ENCODE results near the gene PHC2. TPM values are rescaled to one million over a fixed set of nuclear protein-coding genes. Genes with fewer than 3 reads are reported as not detected.

Gene PHC2
- total RNA-seq, 3 donors from 2014 or later (not counting 1 experiment from before 2014, with no cell fraction given), result 36.6 to 46.6 (median 39.5) TPM

DNA sequence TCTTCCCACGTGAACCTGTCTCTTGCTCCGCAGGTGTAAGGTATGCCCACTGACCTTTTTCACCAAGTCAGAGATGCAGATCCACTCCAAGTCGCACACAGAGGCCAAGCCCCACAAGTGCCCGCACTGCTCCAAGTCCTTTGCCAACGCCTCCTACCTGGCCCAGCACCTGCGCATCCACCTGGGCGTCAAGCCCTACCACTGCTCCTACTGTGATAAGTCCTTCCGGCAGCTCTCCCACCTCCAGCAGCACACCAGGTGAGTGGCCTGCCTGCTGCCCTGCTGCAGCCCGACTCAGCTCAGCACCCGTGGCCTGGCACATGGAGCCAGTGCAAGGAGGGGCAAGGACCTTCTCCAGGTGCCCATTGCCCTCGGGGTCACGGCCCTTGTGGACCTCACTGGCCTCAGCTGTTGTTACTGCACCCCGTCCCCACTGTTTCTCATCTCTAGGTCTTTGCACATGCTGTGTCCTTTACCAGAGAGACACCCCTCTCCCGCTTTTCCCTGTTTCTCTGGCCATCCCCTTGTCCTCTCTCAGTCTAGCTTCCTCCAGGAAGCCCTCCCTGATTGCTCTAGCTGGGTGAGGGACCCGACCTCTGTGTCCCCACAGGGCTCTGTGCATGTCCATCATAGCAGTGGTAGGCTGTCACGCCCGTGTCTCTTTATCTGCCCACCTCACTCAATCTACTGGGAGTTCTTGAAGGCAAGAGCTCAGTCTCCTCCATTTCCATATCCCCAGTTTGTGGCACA is 149.2 kb downstream of the PHC2 start:
- TF ChIP-seq, protein P1, sequence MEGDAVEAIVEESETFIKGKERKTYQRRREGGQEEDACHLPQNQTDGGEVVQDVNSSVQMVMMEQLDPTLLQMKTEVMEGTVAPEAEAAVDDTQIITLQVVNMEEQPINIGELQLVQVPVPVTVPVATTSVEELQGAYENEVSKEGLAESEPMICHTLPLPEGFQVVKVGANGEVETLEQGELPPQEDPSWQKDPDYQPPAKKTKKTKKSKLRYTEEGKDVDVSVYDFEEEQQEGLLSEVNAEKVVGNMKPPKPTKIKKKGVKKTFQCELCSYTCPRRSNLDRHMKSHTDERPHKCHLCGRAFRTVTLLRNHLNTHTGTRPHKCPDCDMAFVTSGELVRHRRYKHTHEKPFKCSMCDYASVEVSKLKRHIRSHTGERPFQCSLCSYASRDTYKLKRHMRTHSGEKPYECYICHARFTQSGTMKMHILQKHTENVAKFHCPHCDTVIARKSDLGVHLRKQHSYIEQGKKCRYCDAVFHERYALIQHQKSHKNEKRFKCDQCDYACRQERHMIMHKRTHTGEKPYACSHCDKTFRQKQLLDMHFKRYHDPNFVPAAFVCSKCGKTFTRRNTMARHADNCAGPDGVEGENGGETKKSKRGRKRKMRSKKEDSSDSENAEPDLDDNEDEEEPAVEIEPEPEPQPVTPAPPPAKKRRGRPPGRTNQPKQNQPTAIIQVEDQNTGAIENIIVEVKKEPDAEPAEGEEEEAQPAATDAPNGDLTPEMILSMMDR (IDR thresholded peaks at IDR 0.05), result no peak
- H3K4me1 ChIP-seq (ENCODE audit: control insufficient read depth, insufficient read depth, low read length), result no peaks in the 10 kb centered on the region
- H3K36me3 Mint-ChIP-seq, result no peaks in the 10 kb centered on the region

DNA sequence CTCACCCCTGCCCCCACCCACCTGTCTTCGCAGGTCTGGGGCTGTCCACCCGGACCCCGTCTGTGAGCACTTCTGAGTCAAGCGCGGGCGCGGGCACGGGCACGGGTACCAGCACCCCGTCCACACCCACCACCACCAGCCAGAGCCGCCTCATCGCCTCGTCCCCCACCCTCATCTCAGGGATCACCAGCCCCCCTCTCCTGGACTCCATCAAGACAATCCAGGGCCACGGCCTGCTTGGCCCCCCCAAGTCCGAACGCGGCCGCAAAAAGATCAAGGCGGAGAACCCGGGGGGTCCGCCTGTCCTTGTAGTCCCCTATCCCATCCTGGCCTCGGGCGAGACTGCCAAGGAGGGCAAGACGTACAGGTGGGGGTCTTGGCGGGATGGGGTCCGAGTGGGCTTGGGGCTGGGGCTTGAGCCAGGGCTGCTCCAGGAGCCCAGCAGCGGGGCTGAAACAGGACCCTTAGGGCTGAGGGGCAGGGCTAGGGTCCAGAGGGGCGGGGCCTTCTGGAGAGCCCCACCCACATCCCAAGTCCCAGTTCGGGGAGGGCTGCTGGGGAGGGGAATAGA is 150.7 kb downstream of the PHC2 start:
- Mint-ChIP-seq H3K4me1 (peaks cover 2 to 8% of the 10 kb centered on the region in 2 donors), H3K36me3 (no peaks in the 10 kb centered on the region), H3K4me3 (no peak overlapping the region), H3K27ac (no peak overlapping the region), H3K27me3 (ENCODE audit: low read depth in 2 of 2) (no peaks in the 10 kb centered on the region), H3K9me3 (no peaks in the 10 kb centered on the region)
- Histone ChIP-seq H3K36me3 (ENCODE audit: control insufficient read depth, insufficient read depth, low read length) (peaks cover 52% of the 10 kb centered on the region), H3K4me1 (ENCODE audit: control insufficient read depth, insufficient read depth, low read length) (peaks cover 9% of the 10 kb centered on the region), H3K27me3 (ENCODE audit: control insufficient read depth, insufficient read depth, low read length) (no peaks in the 10 kb centered on the region), H3K9me3 (ENCODE audit: control insufficient read depth, insufficient read depth, low read length) (no peaks in the 10 kb centered on the region), H3K4me3 (ENCODE audit: low read length) (no peak overlapping the region), H3K27ac (ENCODE audit: low read length) (no peak overlapping the region)
- intact Hi-C loops (cut with micrococcal nuclease), result no loop called here
- no peak for ATAC-seq
- DNase-seq, result no peak
- TF ChIP-seq, protein P1 (IDR thresholded peaks at IDR 0.05), result no peak
- WGBS (ENCODE audit: insufficient coverage), result 97% methylated on average over 28 of the region's 29 CpGs

More for the DNA sequence above, 149.2 kb downstream of the PHC2 start:
- Mint-ChIP-seq H3K27me3 (ENCODE audit: low read depth in 2 of 2) (no peaks in the 10 kb centered on the region), H3K4me1 (peaks cover 0 to 13% of the 10 kb centered on the region in 2 donors), H3K9me3 (no peaks in the 10 kb centered on the region), H3K4me3 (no peak overlapping the region), H3K27ac (peak overlapping the region in 1 of 2 donors; percentile 35)
- intact Hi-C loops (cut with micrococcal nuclease), result no loop called here
- peaks cover 52% of the 10 kb centered on the region for H3K36me3 ChIP-seq (ENCODE audit: control insufficient read depth, insufficient read depth, low read length)
- no peak overlapping the region for H3K27ac ChIP-seq (ENCODE audit: low read length)
- H3K9me3 ChIP-seq (ENCODE audit: control insufficient read depth, insufficient read depth, low read length), result no peaks in the 10 kb centered on the region
- H3K4me3 ChIP-seq (ENCODE audit: low read length), result no peak overlapping the region
- no peak for DNase-seq
- WGBS (ENCODE audit: insufficient coverage), result 98% methylated on average over 17 of the region's 17 CpGs
- no peak for ATAC-seq
- no peaks in the 10 kb centered on the region for H3K27me3 ChIP-seq (ENCODE audit: control insufficient read depth, insufficient read depth, low read length)

DNA sequence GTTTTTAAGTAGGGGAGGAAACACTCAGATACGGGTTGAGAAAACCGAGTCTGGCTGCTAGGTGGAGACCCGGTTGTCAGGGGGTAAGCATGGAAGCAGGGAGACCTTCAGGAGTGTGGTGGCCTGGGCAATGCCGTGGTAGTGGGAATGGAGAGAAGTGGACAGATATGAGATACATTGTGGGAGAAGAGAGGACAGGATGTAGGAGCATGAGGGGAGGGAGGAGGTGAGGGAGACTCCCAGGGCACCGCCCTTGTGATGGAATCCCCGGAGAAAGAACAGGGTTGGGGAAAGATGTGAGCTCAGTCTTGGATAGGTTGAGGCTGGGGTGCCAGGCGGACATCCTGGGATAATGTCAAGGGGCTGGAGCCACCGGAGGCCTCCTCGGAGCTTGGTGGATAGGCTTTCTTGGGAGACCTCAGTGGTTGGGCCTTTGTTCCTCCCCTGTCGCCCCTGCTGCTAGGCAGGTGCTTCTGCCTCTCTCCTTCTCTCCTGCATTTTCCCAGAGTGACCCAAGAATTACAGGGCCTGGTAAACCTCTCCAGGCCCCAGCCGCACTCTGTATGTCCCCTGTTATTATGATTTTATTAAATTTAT is 153.3 kb downstream of the PHC2 start:
- no peaks in the 10 kb centered on the region for H3K36me3 Mint-ChIP-seq
- no peaks in the 10 kb centered on the region for H3K27me3 Mint-ChIP-seq (ENCODE audit: low read depth in 2 of 2)
- TF ChIP-seq, protein P1 (IDR thresholded peaks at IDR 0.05), result no peak
- 87% methylated on average over 10 of the region's 11 CpGs for WGBS (ENCODE audit: insufficient coverage)
- intact Hi-C loops (cut with micrococcal nuclease), result no loop called here
- DNase-seq (no peak), ATAC-seq (no peak)
- H3K9me3 Mint-ChIP-seq, result no peaks in the 10 kb centered on the region
- Histone ChIP-seq H3K27ac (ENCODE audit: low read length) (no peak overlapping the region), H3K4me3 (ENCODE audit: low read length) (no peak overlapping the region), H3K27me3 (ENCODE audit: control insufficient read depth, insufficient read depth, low read length) (no peaks in the 10 kb centered on the region), H3K9me3 (ENCODE audit: control insufficient read depth, insufficient read depth, low read length) (no peaks in the 10 kb centered on the region), H3K4me1 (ENCODE audit: control insufficient read depth, insufficient read depth, low read length) (peaks cover 32% of the 10 kb centered on the region), H3K36me3 (ENCODE audit: control insufficient read depth, insufficient read depth, low read length) (peaks cover 43% of the 10 kb centered on the region)
- peaks cover 28 to 34% of the 10 kb centered on the region in 2 donors for H3K4me1 Mint-ChIP-seq
- peak overlapping the region in 1 of 2 donors; percentile 52 for H3K27ac Mint-ChIP-seq
- no peak overlapping the region for H3K4me3 Mint-ChIP-seq

Data from natural killer cell (primary cell).